HG02763 (cell line): ENCODE measurements around the gene SUGCT.

Experiments used
- ATAC-seq: cut with Tn5 transposase; IDR thresholded peaks from one replicate; pipeline ENCODE4 v1.9.1; 2021; ENCODE audit warnings: mild to moderate bottlenecking, moderate library complexity; ENCODE audit not compliant: unreplicated experiment

The SUGCT gene

GRCh38 chr7:40799493-40800403 is 664.9 kb downstream of the SUGCT start:
- no peak for ATAC-seq

DNA sequence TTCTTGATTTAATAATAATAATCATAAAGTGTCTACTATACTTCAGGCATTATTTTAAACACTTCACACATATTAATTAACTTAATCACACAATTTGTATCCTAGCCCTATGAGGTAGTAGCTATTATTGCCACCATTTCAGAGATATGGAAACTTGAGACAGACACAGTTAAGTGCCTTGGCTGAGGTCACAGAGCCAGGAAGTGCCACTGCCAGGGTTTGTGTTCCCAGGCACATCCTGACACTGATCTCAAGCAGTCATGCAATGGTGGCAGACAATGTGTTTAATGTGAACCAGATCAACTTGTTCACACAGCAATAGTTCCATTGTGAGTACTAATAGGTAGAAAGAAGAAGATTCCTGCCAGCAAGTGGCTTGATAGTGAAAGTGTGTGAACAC is 666.0 kb downstream of the SUGCT start:
- no peak for ATAC-seq

DNA sequence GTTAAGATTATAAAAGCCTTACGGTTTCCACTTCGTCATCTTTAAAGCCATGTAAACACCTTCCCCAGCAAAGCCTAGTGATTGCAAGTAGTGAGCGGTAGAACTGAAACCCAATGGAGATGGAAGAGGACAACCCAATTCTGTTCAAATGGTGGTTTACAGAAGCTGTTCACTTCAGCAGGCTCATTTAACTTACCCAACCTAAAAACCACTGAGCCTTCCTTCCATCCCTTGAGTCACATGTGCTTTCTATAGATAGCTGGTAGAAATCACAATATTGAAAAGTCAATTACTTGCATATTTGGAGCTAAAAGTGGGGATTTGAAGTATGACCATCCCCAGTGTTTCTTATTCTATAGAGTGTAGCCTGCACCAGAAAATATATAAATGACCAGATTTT is 667.7 kb downstream of the SUGCT start:
- ATAC-seq = no peak

DNA sequence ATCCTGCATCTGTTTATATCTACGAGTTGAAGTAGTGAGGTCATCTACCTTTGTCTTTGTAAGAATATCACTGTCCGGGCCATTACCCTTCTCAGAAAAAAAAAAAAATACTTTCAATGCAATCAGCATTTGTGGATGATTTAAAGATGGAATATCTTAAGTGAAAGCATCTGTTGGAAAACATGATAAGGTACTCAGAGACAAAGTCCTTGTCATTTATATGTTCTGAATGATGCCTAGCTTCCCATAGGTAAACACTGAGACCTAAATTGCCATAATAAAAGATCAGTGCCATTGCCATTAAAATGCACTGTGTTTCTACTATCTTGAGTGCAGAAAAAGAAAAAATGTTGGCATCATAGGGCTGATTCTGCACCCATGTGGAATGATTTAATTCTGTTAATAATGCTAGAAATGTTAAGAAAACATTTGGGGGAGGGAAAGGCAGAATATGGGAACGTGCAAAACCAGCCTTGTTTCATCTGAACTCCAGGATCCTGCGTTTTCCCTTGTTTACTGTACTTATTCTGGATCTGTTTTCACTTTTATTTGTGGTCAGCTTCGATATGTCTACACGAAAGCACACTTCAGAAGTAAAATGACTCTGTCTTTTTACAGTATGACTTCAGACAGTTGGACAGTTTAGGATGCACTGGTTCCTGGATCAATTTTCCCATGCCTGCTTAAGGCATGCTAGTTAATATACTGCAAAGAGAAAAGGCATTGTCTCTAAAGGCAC is 669.8 kb downstream of the SUGCT start:
- ATAC-seq = no peak

DNA sequence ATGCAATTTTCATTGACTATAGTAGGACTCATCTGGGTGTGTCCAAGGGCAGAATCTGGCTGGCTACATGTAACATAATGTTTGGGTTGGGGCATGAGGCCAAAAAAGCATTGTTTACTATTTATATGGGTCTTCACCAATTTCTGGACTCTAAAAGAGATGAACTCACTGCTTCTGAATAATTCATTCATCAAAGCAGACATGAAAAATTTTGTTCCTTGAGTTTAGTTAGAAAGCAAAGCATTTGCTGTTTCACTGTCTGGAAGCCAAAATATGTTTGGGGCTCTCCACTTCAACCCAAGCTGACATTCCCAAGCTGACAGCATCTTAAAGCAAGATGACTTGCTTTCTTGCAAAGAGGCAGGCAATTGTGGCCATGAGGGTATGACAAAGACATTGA is 670.6 kb downstream of the SUGCT start:
- no peak for ATAC-seq

GRCh38 chr7:40808378-40808942 is 673.7 kb downstream of the SUGCT start:
- ATAC-seq = no peak

- ATAC-seq = no peak
Observed at GRCh38 chr7:40810274-40810673, 675.5 kb downstream of the SUGCT start.

- no peak for ATAC-seq
Observed at GRCh38 chr7:40811666-40812065, 676.9 kb downstream of the SUGCT start.

GRCh38 chr7:40815022-40815421 is 680.2 kb downstream of the SUGCT start:
- no peak for ATAC-seq

- ATAC-seq = no peak
Observed at GRCh38 chr7:40815512-40815911, 680.7 kb downstream of the SUGCT start.

GRCh38 chr7:40822861-40823260 is 688.1 kb downstream of the SUGCT start:
- no peak for ATAC-seq

GRCh38 chr7:40824461-40824860 is 689.7 kb downstream of the SUGCT start:
- no peak for ATAC-seq

- no peak for ATAC-seq
Observed at GRCh38 chr7:40826411-40827221, 691.8 kb downstream of the SUGCT start.

GRCh38 chr7:40827222-40828085 is 692.6 kb downstream of the SUGCT start:
- ATAC-seq = no peak

GRCh38 chr7:40828686-40829600 is 694.1 kb downstream of the SUGCT start:
- no peak for ATAC-seq

DNA sequence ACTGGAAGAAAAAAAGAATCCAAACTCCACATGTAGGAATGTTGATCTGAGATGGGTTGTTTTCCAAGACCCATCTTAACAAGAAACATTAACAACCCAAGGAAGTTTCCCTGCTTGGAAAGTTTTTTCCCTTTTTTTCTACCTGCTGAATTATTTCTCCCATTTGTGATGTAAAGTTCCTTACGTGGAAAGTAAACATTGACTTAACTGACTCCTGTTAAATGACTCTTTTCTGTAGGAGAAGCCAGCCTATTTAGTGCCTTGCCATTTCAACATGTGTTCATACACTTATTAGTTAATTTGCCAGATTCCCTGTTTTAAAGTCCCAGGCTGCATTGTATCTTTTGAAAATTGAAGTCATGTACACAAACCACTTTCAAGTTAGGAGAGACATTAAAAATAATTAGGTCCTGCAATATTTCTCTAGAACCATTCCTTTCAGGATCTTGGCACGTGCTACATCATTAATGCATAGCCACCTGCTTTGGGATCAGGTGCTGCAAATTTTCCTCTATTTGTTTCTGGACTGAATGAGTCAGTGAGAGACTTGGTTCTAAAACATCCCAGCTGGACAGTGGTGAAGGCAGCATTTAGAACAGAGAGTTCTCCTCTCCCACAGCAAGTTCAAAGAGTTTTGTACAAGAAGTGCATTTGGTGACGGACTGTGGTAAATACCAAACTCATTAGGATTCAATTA is 698.5 kb downstream of the SUGCT start:
- no peak for ATAC-seq

DNA sequence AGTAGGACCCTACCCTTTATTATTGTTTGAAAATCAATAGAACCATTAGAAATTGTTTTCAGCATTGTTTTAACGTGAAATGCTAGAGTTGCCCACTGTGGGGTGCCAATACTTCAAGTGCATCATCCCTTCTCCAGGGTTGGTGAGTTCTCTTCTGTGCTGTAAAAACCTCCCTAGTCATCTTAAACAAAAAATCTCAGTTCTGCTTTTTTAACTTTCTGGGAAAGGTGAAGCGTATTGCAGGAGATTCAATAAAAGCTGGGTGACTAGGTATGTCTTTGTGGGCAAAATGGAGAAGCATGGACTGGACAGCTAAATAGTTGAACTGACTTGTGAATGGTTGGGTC is 699.1 kb downstream of the SUGCT start:
- ATAC-seq = no peak

DNA sequence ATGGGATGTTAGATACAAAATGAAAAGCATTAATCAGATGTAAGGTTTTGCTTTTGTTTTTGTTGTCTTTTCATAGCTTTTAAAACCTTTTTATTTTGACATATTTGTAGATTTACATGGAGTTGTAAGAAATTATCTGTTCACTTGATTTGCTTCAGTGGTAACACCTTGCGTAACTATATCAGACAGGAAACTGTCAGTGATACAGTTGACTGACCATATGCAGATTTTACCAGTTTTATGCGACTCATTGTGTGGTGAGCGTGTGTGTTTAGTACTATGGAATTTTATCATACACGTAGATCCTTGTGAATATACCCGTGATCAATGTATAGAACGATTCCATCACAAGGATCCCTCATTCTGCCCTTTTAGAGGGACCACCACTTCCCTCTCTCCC is 701.4 kb downstream of the SUGCT start:
- ATAC-seq = no peak

DNA sequence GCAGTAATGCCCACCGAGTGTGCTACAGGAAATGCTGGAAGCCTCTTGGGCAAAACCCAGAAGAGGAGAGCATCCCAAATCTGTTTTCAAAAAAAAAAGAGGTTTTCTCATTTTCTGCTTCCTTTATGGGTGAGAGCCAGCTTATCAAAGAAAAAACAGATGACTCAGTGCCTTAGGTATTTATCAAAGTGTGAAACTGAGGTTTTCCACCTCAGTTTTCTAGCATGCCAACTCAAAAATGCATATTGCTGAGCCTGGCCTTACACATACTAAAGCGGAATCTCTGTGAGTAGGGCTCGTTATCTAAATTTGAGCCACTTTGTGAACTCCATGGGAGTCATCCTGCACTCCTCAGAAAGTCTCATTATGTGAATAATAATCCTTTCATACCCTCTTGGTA is 705.1 kb downstream of the SUGCT start:
- ATAC-seq = no peak
